DOHH2 (cell line): ENCODE results near the gene LRRC8D.

Source experiments
- CTCF ChIP-seq: fragments of 200-600 bp; sonication (generic); IDR thresholded peaks from one replicate; pipeline ENCODE4 v1.5.1; 2014; ENCODE audit warnings: antibody characterized with exemption, mild to moderate bottlenecking, low read depth, low read length; ENCODE audit not compliant: poor library complexity, severe bottlenecking
- EZH2phosphoT487 ChIP-seq: fragments of 200-600 bp; sonication (generic); IDR thresholded peaks from 2 replicates; pipeline ENCODE4 v1.6.1; 2017; ENCODE audit warnings: borderline replicate concordance, mild to moderate bottlenecking, antibody characterized with exemption, low read length, moderate library complexity, mixed read lengths

DNA sequence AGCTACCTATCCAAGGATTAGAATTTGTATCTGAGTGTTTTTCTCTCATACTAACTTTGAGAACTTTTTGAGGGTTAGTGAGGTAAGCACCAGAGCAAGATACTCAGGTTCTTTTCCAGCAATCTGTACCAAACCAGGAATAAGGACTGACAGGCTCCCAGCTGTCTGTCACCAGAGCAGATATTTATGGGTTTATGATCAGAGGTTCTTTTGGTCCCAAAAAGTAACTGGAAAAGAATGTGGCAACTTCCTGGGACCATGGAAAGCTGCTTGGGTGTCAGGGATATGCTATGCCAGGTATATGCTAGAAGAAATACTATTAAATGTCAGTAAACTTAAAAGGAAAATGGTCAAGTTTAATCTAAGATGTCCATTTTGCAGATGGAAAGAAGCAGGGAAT lies 98.3 kb downstream of the LRRC8D start:
- TF ChIP-seq CTCF (no peak), EZH2phosphoT487 (no peak)
